ENCODE measurements around the gene ZNF24.
A peak's percentile ranks its signal among the peaks of the same experiment; 100 is the strongest.

Gene ZNF24

DNA sequence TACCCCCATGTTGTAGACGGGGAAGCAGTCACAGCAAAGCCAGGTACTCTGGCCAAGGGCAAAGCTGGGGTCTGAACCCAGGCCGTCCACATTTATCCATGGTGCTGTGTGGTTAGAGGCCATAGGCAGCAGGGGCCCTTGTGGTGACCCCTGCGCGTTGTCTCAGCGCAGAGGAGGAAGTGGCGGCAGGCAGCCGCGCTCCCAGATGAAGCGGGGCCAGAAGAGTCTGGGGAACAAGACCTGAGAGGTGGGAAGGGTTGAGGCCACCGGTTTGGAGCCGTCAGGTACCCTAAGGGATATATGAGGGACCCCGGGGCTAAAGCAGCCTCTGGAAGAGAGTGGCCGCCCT is 32.1 kb upstream of the ZNF24 start:
- H3K9me2 ChIP-seq (replicated peaks; ENCODE audit: low read depth, low read length), result no peaks in the 10 kb centered on the region
- TF ChIP-seq EZH2phosphoT487 (IDR thresholded peaks at IDR 0.05; ENCODE audit: borderline replicate concordance), result no peak
- TF ChIP-seq, protein P1, sequence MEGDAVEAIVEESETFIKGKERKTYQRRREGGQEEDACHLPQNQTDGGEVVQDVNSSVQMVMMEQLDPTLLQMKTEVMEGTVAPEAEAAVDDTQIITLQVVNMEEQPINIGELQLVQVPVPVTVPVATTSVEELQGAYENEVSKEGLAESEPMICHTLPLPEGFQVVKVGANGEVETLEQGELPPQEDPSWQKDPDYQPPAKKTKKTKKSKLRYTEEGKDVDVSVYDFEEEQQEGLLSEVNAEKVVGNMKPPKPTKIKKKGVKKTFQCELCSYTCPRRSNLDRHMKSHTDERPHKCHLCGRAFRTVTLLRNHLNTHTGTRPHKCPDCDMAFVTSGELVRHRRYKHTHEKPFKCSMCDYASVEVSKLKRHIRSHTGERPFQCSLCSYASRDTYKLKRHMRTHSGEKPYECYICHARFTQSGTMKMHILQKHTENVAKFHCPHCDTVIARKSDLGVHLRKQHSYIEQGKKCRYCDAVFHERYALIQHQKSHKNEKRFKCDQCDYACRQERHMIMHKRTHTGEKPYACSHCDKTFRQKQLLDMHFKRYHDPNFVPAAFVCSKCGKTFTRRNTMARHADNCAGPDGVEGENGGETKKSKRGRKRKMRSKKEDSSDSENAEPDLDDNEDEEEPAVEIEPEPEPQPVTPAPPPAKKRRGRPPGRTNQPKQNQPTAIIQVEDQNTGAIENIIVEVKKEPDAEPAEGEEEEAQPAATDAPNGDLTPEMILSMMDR (conservative IDR thresholded peaks at IDR 0.05; ENCODE audit: low read length), result no peak
- H3K9ac ChIP-seq (ENCODE audit: low read depth, low read length, poor library complexity, severe bottlenecking), result no peak overlapping the region
- H2AFZ ChIP-seq (ENCODE audit: low read length), result peak overlapping the region; percentile 80
- H3K27me3 ChIP-seq (ENCODE audit: insufficient read depth, low read length, poor library complexity, severe bottlenecking), result peaks cover 6% of the 10 kb centered on the region
- H3K36me3 ChIP-seq (ENCODE audit: insufficient read depth, low read length), result no peaks in the 10 kb centered on the region
- peak overlapping the region; percentile 82 for H3K4me2 ChIP-seq (ENCODE audit: low read depth, low read length, poor library complexity, severe bottlenecking)
- H3K4me1 ChIP-seq (ENCODE audit: insufficient read depth, low read length, poor library complexity, severe bottlenecking), result no peaks in the 10 kb centered on the region
- H3K4me3 ChIP-seq (ENCODE audit: low read length, poor library complexity, severe bottlenecking), result peak overlapping the region; percentile 74
- H4K20me1 ChIP-seq (ENCODE audit: insufficient read depth, low read length, poor library complexity, severe bottlenecking), result no peaks in the 10 kb centered on the region
- no peaks in the 10 kb centered on the region for H3K79me2 ChIP-seq (ENCODE audit: insufficient read depth, low read length)
- no peaks in the 10 kb centered on the region for H3K9me3 ChIP-seq (ENCODE audit: insufficient read depth, low read depth, low read length)
- H3F3A ChIP-seq (ENCODE audit: low read depth), result no peaks in the 10 kb centered on the region

DNA sequence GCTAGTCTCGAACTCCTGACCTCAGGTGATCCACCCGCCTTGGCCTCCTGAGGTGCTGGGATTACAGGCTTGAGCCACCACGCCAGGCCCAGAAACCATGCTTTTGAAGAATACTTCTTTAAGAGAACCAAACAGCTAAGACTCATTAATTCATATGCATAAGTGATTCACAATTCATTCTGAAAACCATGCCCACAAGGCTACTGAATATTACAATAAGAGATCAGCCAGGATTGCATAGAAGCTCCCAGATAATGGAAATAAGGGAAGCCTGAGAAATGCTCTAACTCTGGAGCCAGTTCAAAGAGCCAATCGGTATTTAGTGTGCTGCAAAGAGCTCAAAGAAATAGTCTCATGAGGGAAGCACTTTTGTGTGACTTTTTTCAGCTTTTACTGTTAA is 30.5 kb upstream of the ZNF24 start:
- H3K36me3 ChIP-seq (ENCODE audit: insufficient read depth, low read length), result no peaks in the 10 kb centered on the region
- TF ChIP-seq, protein P1 (conservative IDR thresholded peaks at IDR 0.05; ENCODE audit: low read length), result no peak
- TF ChIP-seq EZH2phosphoT487 (IDR thresholded peaks at IDR 0.05; ENCODE audit: borderline replicate concordance), result no peak
- no peaks in the 10 kb centered on the region for H3K9me2 ChIP-seq (replicated peaks; ENCODE audit: low read depth, low read length)
- no peak overlapping the region for H3K4me3 ChIP-seq (ENCODE audit: low read length, poor library complexity, severe bottlenecking)
- no peaks in the 10 kb centered on the region for H3K4me1 ChIP-seq (ENCODE audit: insufficient read depth, low read length, poor library complexity, severe bottlenecking)
- no peaks in the 10 kb centered on the region for H3K79me2 ChIP-seq (ENCODE audit: insufficient read depth, low read length)
- no peak overlapping the region for H3K9ac ChIP-seq (ENCODE audit: low read depth, low read length, poor library complexity, severe bottlenecking)
- H4K20me1 ChIP-seq (ENCODE audit: insufficient read depth, low read length, poor library complexity, severe bottlenecking), result no peaks in the 10 kb centered on the region
- H3K27me3 ChIP-seq (ENCODE audit: insufficient read depth, low read length, poor library complexity, severe bottlenecking), result peaks cover 6% of the 10 kb centered on the region
- no peak overlapping the region for H2AFZ ChIP-seq (ENCODE audit: low read length)
- no peaks in the 10 kb centered on the region for H3K9me3 ChIP-seq (ENCODE audit: insufficient read depth, low read depth, low read length)
- no peak overlapping the region for H3K4me2 ChIP-seq (ENCODE audit: low read depth, low read length, poor library complexity, severe bottlenecking)
- no peaks in the 10 kb centered on the region for H3F3A ChIP-seq (ENCODE audit: low read depth)

DNA sequence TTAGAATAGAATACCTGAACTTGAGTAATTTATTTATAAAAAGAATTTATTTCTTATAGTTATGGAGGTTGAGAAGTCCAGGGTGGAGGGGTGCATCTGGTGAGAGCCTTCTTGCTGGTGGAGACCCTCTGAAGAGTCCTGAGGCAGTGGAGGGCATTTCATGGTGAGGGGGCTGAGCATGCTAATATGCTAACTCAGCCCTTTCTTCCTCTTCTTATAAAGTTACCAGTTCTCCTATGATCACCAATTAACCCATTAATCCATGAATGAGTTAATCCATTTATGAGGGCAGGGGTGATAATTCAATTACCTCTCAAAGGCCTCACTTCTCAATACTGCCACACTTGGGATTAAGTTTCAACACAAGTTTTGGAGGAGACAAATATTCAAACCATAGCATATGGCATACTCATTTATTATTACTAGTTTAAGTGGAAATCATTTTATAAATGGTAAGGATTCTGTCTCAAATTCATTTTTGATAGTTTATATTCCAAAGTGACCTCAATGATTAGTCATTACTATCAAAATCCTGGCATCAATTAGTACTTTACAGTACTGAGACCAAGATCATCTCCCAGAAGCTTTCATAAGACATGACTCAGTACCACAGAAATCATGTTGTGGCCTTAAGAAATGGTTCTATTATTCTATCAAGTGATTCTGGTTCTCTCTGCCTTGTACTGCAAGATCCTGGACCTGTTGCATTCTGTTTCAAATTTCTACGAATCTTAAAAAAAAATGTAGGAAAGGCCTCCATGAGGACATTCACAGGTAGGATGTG is 27.4 kb upstream of the ZNF24 start:
- no peaks in the 10 kb centered on the region for H3K9me2 ChIP-seq (replicated peaks; ENCODE audit: low read depth, low read length)
- H3F3A ChIP-seq (ENCODE audit: low read depth), result no peaks in the 10 kb centered on the region
- no peak overlapping the region for H2AFZ ChIP-seq (ENCODE audit: low read length)
- H3K36me3 ChIP-seq (ENCODE audit: insufficient read depth, low read length), result no peaks in the 10 kb centered on the region
- H3K9ac ChIP-seq (ENCODE audit: low read depth, low read length, poor library complexity, severe bottlenecking), result no peak overlapping the region
- no peaks in the 10 kb centered on the region for H3K27me3 ChIP-seq (ENCODE audit: insufficient read depth, low read length, poor library complexity, severe bottlenecking)
- H3K9me3 ChIP-seq (ENCODE audit: insufficient read depth, low read depth, low read length), result no peaks in the 10 kb centered on the region
- no peaks in the 10 kb centered on the region for H3K4me1 ChIP-seq (ENCODE audit: insufficient read depth, low read length, poor library complexity, severe bottlenecking)
- no peaks in the 10 kb centered on the region for H4K20me1 ChIP-seq (ENCODE audit: insufficient read depth, low read length, poor library complexity, severe bottlenecking)
- H3K79me2 ChIP-seq (ENCODE audit: insufficient read depth, low read length), result no peaks in the 10 kb centered on the region
- no peak for TF ChIP-seq EZH2phosphoT487 (IDR thresholded peaks at IDR 0.05; ENCODE audit: borderline replicate concordance)
- TF ChIP-seq, protein P1 (conservative IDR thresholded peaks at IDR 0.05; ENCODE audit: low read length), result no peak
- H3K4me2 ChIP-seq (ENCODE audit: low read depth, low read length, poor library complexity, severe bottlenecking), result no peak overlapping the region
- H3K4me3 ChIP-seq (ENCODE audit: low read length, poor library complexity, severe bottlenecking), result no peak overlapping the region

Measured in Loucy (cell line).